ENCODE results near the gene ENTPD2. TPM values are rescaled to one million over a fixed set of nuclear protein-coding genes. Genes with fewer than 3 reads are reported as not detected.
A peak's percentile ranks its signal among the peaks of the same experiment; 100 is the strongest.

ENTPD2 gene
- total RNA-seq, 3 donors from 2014 or later (not counting 1 experiment from before 2014, with no cell fraction given) = not detected

DNA sequence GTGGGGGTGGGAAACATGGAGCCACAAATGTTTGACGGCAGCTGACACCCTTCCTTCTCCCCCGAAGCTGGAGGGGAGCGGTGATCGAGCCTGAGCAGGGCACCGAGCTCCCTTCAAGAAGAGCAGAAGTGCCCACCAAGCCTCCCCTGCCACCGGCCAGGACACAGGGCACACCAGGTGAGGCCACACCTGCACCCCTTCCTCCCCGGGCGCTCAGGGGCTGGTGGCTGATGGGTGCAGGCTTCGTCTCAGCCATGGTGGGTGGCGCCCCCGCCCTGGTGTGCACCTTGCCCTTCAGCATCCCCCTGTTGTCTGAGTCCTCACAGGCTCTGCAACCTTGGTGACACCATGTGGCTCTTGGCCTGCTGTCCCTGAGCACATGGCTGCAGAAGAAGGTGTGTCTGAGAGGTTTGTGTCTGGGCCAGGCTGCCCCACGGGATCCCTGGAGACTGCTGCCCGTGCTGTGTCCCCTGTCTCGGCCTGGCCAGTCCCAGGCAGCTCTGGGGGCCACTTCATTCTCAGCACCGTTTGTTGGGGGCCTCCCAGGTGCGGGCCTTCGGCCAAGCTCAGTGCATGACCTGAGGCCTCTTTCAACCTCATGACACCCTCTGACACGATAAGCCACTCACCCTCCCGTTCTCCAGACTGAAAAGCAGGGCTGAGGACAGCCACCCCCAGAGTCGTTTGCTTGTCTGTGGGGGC is 44.1 kb upstream of the ENTPD2 start:
- Mint-ChIP-seq H3K27ac (no peak overlapping the region), H3K4me3 (no peak overlapping the region), H3K27me3 (ENCODE audit: low read depth in 2 of 2) (no peaks in the 10 kb centered on the region), H3K4me1 (peaks cover 9 to 14% of the 10 kb centered on the region in 2 donors), H3K36me3 (no peaks in the 10 kb centered on the region), H3K9me3 (no peaks in the 10 kb centered on the region)
- intact Hi-C loops (cut with micrococcal nuclease) = no loop called here
- Histone ChIP-seq H3K27ac (ENCODE audit: low read length) (no peak overlapping the region), H3K9me3 (ENCODE audit: control insufficient read depth, insufficient read depth, low read length) (no peaks in the 10 kb centered on the region), H3K4me3 (ENCODE audit: low read length) (no peak overlapping the region), H3K27me3 (ENCODE audit: control insufficient read depth, insufficient read depth, low read length) (no peaks in the 10 kb centered on the region), H3K36me3 (ENCODE audit: control insufficient read depth, insufficient read depth, low read length) (peaks cover 56% of the 10 kb centered on the region), H3K4me1 (ENCODE audit: control insufficient read depth, insufficient read depth, low read length) (peaks cover 24% of the 10 kb centered on the region)
- ATAC-seq = no peak
- 97% methylated on average over 20 of the region's 20 CpGs for WGBS (ENCODE audit: insufficient coverage)
- DNase-seq = no peak
- TF ChIP-seq, protein P1, sequence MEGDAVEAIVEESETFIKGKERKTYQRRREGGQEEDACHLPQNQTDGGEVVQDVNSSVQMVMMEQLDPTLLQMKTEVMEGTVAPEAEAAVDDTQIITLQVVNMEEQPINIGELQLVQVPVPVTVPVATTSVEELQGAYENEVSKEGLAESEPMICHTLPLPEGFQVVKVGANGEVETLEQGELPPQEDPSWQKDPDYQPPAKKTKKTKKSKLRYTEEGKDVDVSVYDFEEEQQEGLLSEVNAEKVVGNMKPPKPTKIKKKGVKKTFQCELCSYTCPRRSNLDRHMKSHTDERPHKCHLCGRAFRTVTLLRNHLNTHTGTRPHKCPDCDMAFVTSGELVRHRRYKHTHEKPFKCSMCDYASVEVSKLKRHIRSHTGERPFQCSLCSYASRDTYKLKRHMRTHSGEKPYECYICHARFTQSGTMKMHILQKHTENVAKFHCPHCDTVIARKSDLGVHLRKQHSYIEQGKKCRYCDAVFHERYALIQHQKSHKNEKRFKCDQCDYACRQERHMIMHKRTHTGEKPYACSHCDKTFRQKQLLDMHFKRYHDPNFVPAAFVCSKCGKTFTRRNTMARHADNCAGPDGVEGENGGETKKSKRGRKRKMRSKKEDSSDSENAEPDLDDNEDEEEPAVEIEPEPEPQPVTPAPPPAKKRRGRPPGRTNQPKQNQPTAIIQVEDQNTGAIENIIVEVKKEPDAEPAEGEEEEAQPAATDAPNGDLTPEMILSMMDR (IDR thresholded peaks at IDR 0.05) = no peak

GRCh38 chr9:137096785-137097546 is 43.1 kb upstream of the ENTPD2 start:
- DNase-seq (no peak), ATAC-seq (no peak)
- Histone ChIP-seq H3K4me3 (ENCODE audit: low read length) (no peak overlapping the region), H3K36me3 (ENCODE audit: control insufficient read depth, insufficient read depth, low read length) (peaks cover 55% of the 10 kb centered on the region), H3K9me3 (ENCODE audit: control insufficient read depth, insufficient read depth, low read length) (no peaks in the 10 kb centered on the region), H3K4me1 (ENCODE audit: control insufficient read depth, insufficient read depth, low read length) (peaks cover 24% of the 10 kb centered on the region), H3K27ac (ENCODE audit: low read length) (peak overlapping the region; percentile 69), H3K27me3 (ENCODE audit: control insufficient read depth, insufficient read depth, low read length) (no peaks in the 10 kb centered on the region)
- TF ChIP-seq, protein P1 (IDR thresholded peaks at IDR 0.05) = no peak
- Mint-ChIP-seq H3K27me3 (ENCODE audit: low read depth in 2 of 2) (no peaks in the 10 kb centered on the region), H3K27ac (peak overlapping the region; percentile 93 to 97), H3K4me3 (no peak overlapping the region), H3K4me1 (peaks cover 9 to 14% of the 10 kb centered on the region in 2 donors), H3K36me3 (no peaks in the 10 kb centered on the region), H3K9me3 (no peaks in the 10 kb centered on the region)
- WGBS (ENCODE audit: insufficient coverage) = 95% methylated on average over 31 of the region's 31 CpGs
- intact Hi-C loops (cut with micrococcal nuclease) = no loop called here

- intact Hi-C loops (cut with micrococcal nuclease) = no loop called here
- TF ChIP-seq, protein P1 (IDR thresholded peaks at IDR 0.05) = peak; percentile 54
- Mint-ChIP-seq H3K36me3 (no peaks in the 10 kb centered on the region), H3K27ac (peak overlapping the region; percentile 93 to 97), H3K4me3 (peak overlapping the region; percentile 86), H3K4me1 (peaks cover 9 to 14% of the 10 kb centered on the region in 2 donors), H3K27me3 (ENCODE audit: low read depth in 2 of 2) (no peaks in the 10 kb centered on the region), H3K9me3 (no peaks in the 10 kb centered on the region)
- Histone ChIP-seq H3K4me1 (ENCODE audit: control insufficient read depth, insufficient read depth, low read length) (peaks cover 24% of the 10 kb centered on the region), H3K27ac (ENCODE audit: low read length) (peak overlapping the region; percentile 69), H3K9me3 (ENCODE audit: control insufficient read depth, insufficient read depth, low read length) (no peaks in the 10 kb centered on the region), H3K36me3 (ENCODE audit: control insufficient read depth, insufficient read depth, low read length) (peaks cover 50% of the 10 kb centered on the region), H3K27me3 (ENCODE audit: control insufficient read depth, insufficient read depth, low read length) (no peaks in the 10 kb centered on the region), H3K4me3 (ENCODE audit: low read length) (peak overlapping the region; percentile 2)
- DNase-seq = peak; percentile 73 to 94
- ATAC-seq = peak; percentile 94 to 96 (median 95)
- 65% methylated on average over 29 of the region's 30 CpGs for WGBS (ENCODE audit: insufficient coverage)
These were observed 42.0 kb upstream of the ENTPD2 start for GRCh38 chr9:137095664-137096517.
